HG02610 (cell line): ENCODE data around the gene EIF5B.

ENCODE experiments used
- ATAC-seq: cut with Tn5 transposase; IDR thresholded peaks from one replicate; pipeline ENCODE4 v1.9.1; 2021; ENCODE audit warnings: mild to moderate bottlenecking, moderate library complexity; ENCODE audit not compliant: unreplicated experiment

Gene EIF5B

GRCh38 chr2:99450199-99450598, 113.0 kb downstream of the EIF5B start:
- ATAC-seq, result no peak
